Peyer's patch (tissue), 4 donors: ENCODE measurements around the gene RALGPS1. TPM values are rescaled to one million over a fixed set of nuclear protein-coding genes. Genes with fewer than 3 reads are reported as not detected.
A peak's percentile ranks its signal among the peaks of the same experiment; 100 is the strongest.

Experiments used
- DNase-seq, 3 donors: peaks; one replicate each; pipeline ENCODE4 v3.0.0-alpha.2; 2017 to 2019
- H3K27ac ChIP-seq, 4 donors: fragments of 200-600 bp; sonication (generic); one replicate each; pipeline ENCODE4 v1.5.1; 2016 to 2019
- H3K27me3 ChIP-seq, 2 donors: fragments of 200-600 bp; sonication (generic); one replicate each; pipeline ENCODE4 v1.5.1; 2019
- H3K36me3 ChIP-seq, 3 donors: fragments of 200-600 bp; sonication (generic); one replicate each; pipeline ENCODE4 v1.5.1; 2016 to 2019
- H3K4me1 ChIP-seq, 4 donors: fragments of 200-600 bp; sonication (generic); one replicate each; pipeline ENCODE4 v1.5.1; 2016 to 2019
- H3K4me3 ChIP-seq, 4 donors: fragments of 200-600 bp; sonication (generic); 1 replicate in 3 of 4; 2 replicates in 1 of 4; pipeline ENCODE4 v1.5.1; 2016 to 2019; ENCODE audit warnings: mild to moderate bottlenecking in 1 of 4
- H3K9me3 ChIP-seq, 4 donors: fragments of 200-600 bp; sonication (generic); one replicate each; pipeline ENCODE4 v1.5.1; 2016 to 2019; ENCODE audit warnings: mild to moderate bottlenecking in 1 of 4
- CTCF ChIP-seq, 6 experiments: fragments of 450-650 bp in 4 of 6; fragments of 200-600 bp in 2 of 6; sonication (generic) in 1 of 6; IDR thresholded peaks; one replicate each; pipeline ENCODE4 v1.5.1; 2017 to 2019; ENCODE audit warnings: antibody characterized with exemption in 6 of 6, mild to moderate bottlenecking in 3 of 6, moderate library complexity in 1 of 6
- POLR2A ChIP-seq, 2 donors: fragments of 450-650 bp; IDR thresholded peaks; one replicate each; pipeline ENCODE4 v1.5.1; 2017; ENCODE audit warnings: antibody characterized with exemption in 2 of 2, mild to moderate bottlenecking in 2 of 2, moderate library complexity in 2 of 2
- total RNA-seq, 4 donors: library from RNA; depleted of rRNA; stranded (reverse); fragments of >200 nt; gene quantifications; one replicate each; pipeline ENCODE4 v1.1.0, GENCODE V29; 2016

RALGPS1 gene
- total RNA-seq, 4 donors from 2014 or later: 38.8 to 158 (median 141) TPM

GRCh38 chr9:127163409-127163808 is 248.8 kb downstream of the RALGPS1 start:
- DNase-seq: no peak
- Histone ChIP-seq H3K36me3 (peaks cover 0 to 7% (median 0%) of the 10 kb centered on the region in 3 donors), H3K9me3 (no peaks in the 10 kb centered on the region), H3K4me1 (peaks cover 0 to 16% (median 2%) of the 10 kb centered on the region in 4 donors), H3K4me3 (no peak overlapping the region), H3K27me3 (no peaks in the 10 kb centered on the region), H3K27ac (peak overlapping the region in 1 of 4 donors; percentile 54)
- no peak for TF ChIP-seq CTCF (IDR thresholded peaks at IDR 0.05)

- TF ChIP-seq CTCF (IDR thresholded peaks at IDR 0.05) (no peak), POLR2A (IDR thresholded peaks at IDR 0.05) (no peak)
- Histone ChIP-seq H3K9me3 (no peaks in the 10 kb centered on the region), H3K4me1 (peaks cover 0 to 10% (median 2%) of the 10 kb centered on the region in 4 donors), H3K36me3 (peaks cover 0 to 7% (median 0%) of the 10 kb centered on the region in 3 donors), H3K4me3 (no peak overlapping the region), H3K27ac (no peak overlapping the region), H3K27me3 (no peaks in the 10 kb centered on the region)
- DNase-seq: peak in 1 of 3 donors; percentile 36
Observed at GRCh38 chr9:127165116-127165515, 250.5 kb downstream of the RALGPS1 start.

- Histone ChIP-seq H3K4me3 (no peak overlapping the region), H3K27me3 (no peaks in the 10 kb centered on the region), H3K9me3 (no peaks in the 10 kb centered on the region), H3K36me3 (peaks cover 0 to 7% (median 0%) of the 10 kb centered on the region in 3 donors), H3K27ac (peak overlapping the region in 1 of 4 donors; percentile 32), H3K4me1 (peaks cover 0 to 10% (median 2%) of the 10 kb centered on the region in 4 donors)
- TF ChIP-seq POLR2A (IDR thresholded peaks at IDR 0.05): no peak
- no peak for TF ChIP-seq CTCF (IDR thresholded peaks at IDR 0.05)
- DNase-seq: no peak
Observed at GRCh38 chr9:127166111-127166510, 251.5 kb downstream of the RALGPS1 start.

- H3K36me3 ChIP-seq: peaks cover 0 to 7% (median 0%) of the 10 kb centered on the region in 3 donors
- no peaks in the 10 kb centered on the region for H3K27me3 ChIP-seq
- peak overlapping the region in 1 of 4 donors; percentile 32 for H3K27ac ChIP-seq
- peak; percentile 40 to 84 (median 77) for DNase-seq
- H3K9me3 ChIP-seq: no peaks in the 10 kb centered on the region
- no peak overlapping the region for H3K4me3 ChIP-seq
- peaks cover 0 to 6% (median 2%) of the 10 kb centered on the region in 4 donors for H3K4me1 ChIP-seq
- TF ChIP-seq CTCF (IDR thresholded peaks at IDR 0.05) (no peak), POLR2A (IDR thresholded peaks at IDR 0.05) (no peak)
Observed at GRCh38 chr9:127166651-127167524, 252.3 kb downstream of the RALGPS1 start.

GRCh38 chr9:127167560-127168326 is 253.2 kb downstream of the RALGPS1 start:
- Histone ChIP-seq H3K27me3 (no peaks in the 10 kb centered on the region), H3K9me3 (no peaks in the 10 kb centered on the region), H3K27ac (no peak overlapping the region), H3K36me3 (peaks cover 0 to 7% (median 0%) of the 10 kb centered on the region in 3 donors), H3K4me1 (peaks cover 0 to 4% (median 0%) of the 10 kb centered on the region in 4 donors), H3K4me3 (no peak overlapping the region)
- DNase-seq: peak in 1 of 3 donors; percentile 28
- TF ChIP-seq POLR2A (IDR thresholded peaks at IDR 0.05): no peak
- TF ChIP-seq CTCF (IDR thresholded peaks at IDR 0.05): no peak
